HEK293 (cell line): ENCODE data around the gene RTN4IP1.

ENCODE experiments used
- EGR2 ChIP-seq: fragments of 450-650 bp; formaldehyde crosslinking; IDR thresholded peaks from 2 replicates; pipeline ENCODE4 v1.5.1; 2016; ENCODE audit warnings: low read depth, missing biosample characterization, missing genetic modification characterization
- GLI2 ChIP-seq: fragments of 450-650 bp; formaldehyde crosslinking; IDR thresholded peaks from 2 replicates; pipeline ENCODE4; 2017; ENCODE audit warnings: missing biosample characterization, missing genetic modification characterization, low read depth, borderline replicate concordance
- SP3 ChIP-seq: fragments of 450-650 bp; formaldehyde crosslinking; IDR thresholded peaks from 2 replicates; pipeline ENCODE4 v1.5.1; 2016; ENCODE audit warnings: missing biosample characterization, missing genetic modification characterization
- SP7 ChIP-seq: fragments of 450-650 bp; formaldehyde crosslinking; IDR thresholded peaks from 2 replicates; pipeline ENCODE4 v1.5.1; 2016; ENCODE audit warnings: missing biosample characterization, missing genetic modification characterization
- ZEB2 ChIP-seq: fragments of 450-650 bp; formaldehyde crosslinking; IDR thresholded peaks from 2 replicates; pipeline ENCODE4 v1.5.1; 2016; ENCODE audit warnings: missing biosample characterization, missing genetic modification characterization
- ZNF114 ChIP-seq: fragments of 450-650 bp; formaldehyde crosslinking; IDR thresholded peaks from 2 replicates; pipeline ENCODE4 v1.5.0; 2017; ENCODE audit warnings: missing biosample characterization, missing genetic modification characterization
- ZNF266 ChIP-seq: fragments of 450-650 bp; formaldehyde crosslinking; IDR thresholded peaks from 2 replicates; pipeline ENCODE4 v1.5.1; 2016; ENCODE audit warnings: missing biosample characterization, missing genetic modification characterization, low read depth
- ZNF302 ChIP-seq: fragments of 450-650 bp; formaldehyde crosslinking; IDR thresholded peaks from 2 replicates; pipeline ENCODE4 v1.5.1; 2016; ENCODE audit warnings: missing biosample characterization, missing genetic modification characterization, low read depth
- ZNF335 ChIP-seq: fragments of 450-650 bp; formaldehyde crosslinking; conservative IDR thresholded peaks from 2 replicates; pipeline ENCODE4 v1.5.1; 2016; ENCODE audit warnings: missing biosample characterization, missing genetic modification characterization
- ZNF501 ChIP-seq: fragments of 450-650 bp; formaldehyde crosslinking; IDR thresholded peaks from 2 replicates; pipeline ENCODE4 v1.5.1; 2016; ENCODE audit warnings: missing biosample characterization, missing genetic modification characterization
- ZNF596 ChIP-seq: fragments of 450-650 bp; IDR thresholded peaks from 2 replicates; pipeline ENCODE4 v1.5.0; 2018; ENCODE audit warnings: missing biosample characterization, mild to moderate bottlenecking, missing genetic modification characterization, moderate library complexity
- ZNF621 ChIP-seq: fragments of 450-650 bp; formaldehyde crosslinking; IDR thresholded peaks from 2 replicates; pipeline ENCODE4 v1.5.1; 2017; ENCODE audit warnings: missing biosample characterization, missing genetic modification characterization
- ZNF624 ChIP-seq: fragments of 450-650 bp; formaldehyde crosslinking; IDR thresholded peaks from 2 replicates; pipeline ENCODE4 v1.5.1; 2017; ENCODE audit warnings: missing biosample characterization, missing genetic modification characterization
- ZNF677 ChIP-seq: fragments of 450-650 bp; IDR thresholded peaks from 2 replicates; pipeline ENCODE4 v1.5.0; 2018; ENCODE audit warnings: missing biosample characterization, mild to moderate bottlenecking, missing genetic modification characterization, moderate library complexity
- ZNF707 ChIP-seq: fragments of 450-650 bp; formaldehyde crosslinking; IDR thresholded peaks from 2 replicates; pipeline ENCODE4 v1.5.1; 2016; ENCODE audit warnings: missing biosample characterization, missing genetic modification characterization
- ZNF776 ChIP-seq: fragments of 450-650 bp; formaldehyde crosslinking; IDR thresholded peaks from 2 replicates; pipeline ENCODE4 v1.5.0; 2017; ENCODE audit warnings: missing biosample characterization, missing genetic modification characterization, borderline replicate concordance
- ZSCAN30 ChIP-seq: fragments of 450-650 bp; IDR thresholded peaks from 2 replicates; pipeline ENCODE4 v1.5.1; 2018; ENCODE audit warnings: missing biosample characterization, mild to moderate bottlenecking, missing genetic modification characterization, moderate library complexity
- TF ChIP-seq, protein P1 (sequence below): fragments of 450-650 bp; formaldehyde crosslinking; IDR thresholded peaks from 2 replicates; pipeline ENCODE4 v1.5.1; 2016; ENCODE audit warnings: missing biosample characterization, missing genetic modification characterization
- TF ChIP-seq, protein P2 (sequence below): fragments of 450-650 bp; formaldehyde crosslinking; IDR thresholded peaks from 2 replicates; pipeline ENCODE4; 2016; ENCODE audit warnings: missing biosample characterization, missing genetic modification characterization
- TF ChIP-seq, protein P3 (sequence below): fragments of 450-650 bp; formaldehyde crosslinking; IDR thresholded peaks from 2 replicates; pipeline ENCODE4 v1.5.1; 2017; ENCODE audit warnings: missing biosample characterization, missing genetic modification characterization
- TF ChIP-seq, protein P4 (sequence below): fragments of 450-650 bp; formaldehyde crosslinking; IDR thresholded peaks from 2 replicates; pipeline ENCODE4 v1.5.1; 2017; ENCODE audit warnings: missing biosample characterization, mild to moderate bottlenecking, missing genetic modification characterization, moderate library complexity
- TF ChIP-seq, protein P5 (sequence below): fragments of 450-650 bp; formaldehyde crosslinking; conservative IDR thresholded peaks from 2 replicates; pipeline ENCODE4 v1.5.1; 2016; ENCODE audit warnings: low read depth, missing biosample characterization, missing genetic modification characterization
- TF ChIP-seq, protein P6 (sequence below): fragments of 450-650 bp; formaldehyde crosslinking; IDR thresholded peaks from 2 replicates; pipeline ENCODE4 v1.5.1; 2016; ENCODE audit warnings: missing biosample characterization, missing genetic modification characterization
- TF ChIP-seq, protein P7 (sequence below): fragments of 450-650 bp; formaldehyde crosslinking; IDR thresholded peaks from 2 replicates; pipeline ENCODE4 v1.5.1; 2016; ENCODE audit warnings: missing biosample characterization, missing genetic modification characterization

RTN4IP1 gene

DNA sequence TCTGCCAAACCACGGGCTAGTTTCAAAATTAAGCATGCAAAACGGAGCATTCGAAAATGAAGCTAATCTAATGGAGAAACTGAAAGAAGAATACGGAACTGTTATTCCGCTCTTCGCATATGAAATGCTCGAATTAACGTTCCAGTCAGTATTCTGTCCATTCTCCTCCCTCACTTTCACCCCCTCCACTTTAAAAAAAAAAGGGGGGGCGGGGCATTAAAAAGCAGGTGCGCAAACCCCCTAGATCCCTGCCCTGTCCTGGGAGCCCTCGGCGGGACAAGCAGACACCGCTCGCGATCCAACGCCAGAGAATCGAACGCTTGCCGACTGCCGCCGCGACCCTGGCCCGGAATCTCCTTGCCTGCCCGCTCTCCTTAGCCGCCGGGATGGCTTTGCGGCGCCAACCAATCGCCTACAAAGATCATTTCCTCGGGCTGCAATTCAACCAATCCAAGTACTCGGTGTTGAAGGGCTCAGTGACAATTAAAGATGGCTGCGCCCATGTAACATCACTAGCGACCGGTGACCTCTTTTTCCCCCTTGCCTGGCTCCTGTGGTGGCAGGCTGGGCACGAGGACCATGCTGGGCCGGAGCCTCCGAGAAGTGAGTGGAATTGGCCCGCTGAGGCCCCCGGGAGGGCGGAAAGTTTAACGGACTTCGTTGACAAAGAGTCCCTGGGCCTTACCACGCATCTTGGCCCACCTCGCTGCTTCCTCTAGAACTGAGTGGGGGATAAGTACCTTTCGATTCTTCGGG, at the start of gene RTN4IP1, which contains the start of gene QRSL1 (continued):
- TF ChIP-seq ZNF266 (tag by site-specific recombination), result no peak
- no peak for TF ChIP-seq GLI2
- no peak for TF ChIP-seq ZNF677 (tag by site-specific recombination)
- TF ChIP-seq, protein P1, sequence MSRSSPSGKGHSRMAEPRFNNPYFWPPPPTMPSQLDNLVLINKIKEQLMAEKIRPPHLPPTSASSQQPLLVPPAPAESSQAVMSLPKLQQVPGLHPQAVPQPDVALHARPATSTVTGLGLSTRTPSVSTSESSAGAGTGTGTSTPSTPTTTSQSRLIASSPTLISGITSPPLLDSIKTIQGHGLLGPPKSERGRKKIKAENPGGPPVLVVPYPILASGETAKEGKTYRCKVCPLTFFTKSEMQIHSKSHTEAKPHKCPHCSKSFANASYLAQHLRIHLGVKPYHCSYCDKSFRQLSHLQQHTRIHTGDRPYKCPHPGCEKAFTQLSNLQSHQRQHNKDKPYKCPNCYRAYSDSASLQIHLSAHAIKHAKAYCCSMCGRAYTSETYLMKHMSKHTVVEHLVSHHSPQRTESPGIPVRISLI (tag by site-specific recombination), result peak; percentile 78
- peak; percentile 88; the same call in 1 of the 2 replicates for TF ChIP-seq ZNF335 (tag by site-specific recombination)
- TF ChIP-seq ZNF596, result no peak
- TF ChIP-seq ZNF114 (tag by site-specific recombination), result no peak
- TF ChIP-seq SP3, result peak; percentile 58; the same call in 1 of the 2 replicates
- no peak for TF ChIP-seq SP7 (tag by site-specific recombination)
- TF ChIP-seq, protein P2, sequence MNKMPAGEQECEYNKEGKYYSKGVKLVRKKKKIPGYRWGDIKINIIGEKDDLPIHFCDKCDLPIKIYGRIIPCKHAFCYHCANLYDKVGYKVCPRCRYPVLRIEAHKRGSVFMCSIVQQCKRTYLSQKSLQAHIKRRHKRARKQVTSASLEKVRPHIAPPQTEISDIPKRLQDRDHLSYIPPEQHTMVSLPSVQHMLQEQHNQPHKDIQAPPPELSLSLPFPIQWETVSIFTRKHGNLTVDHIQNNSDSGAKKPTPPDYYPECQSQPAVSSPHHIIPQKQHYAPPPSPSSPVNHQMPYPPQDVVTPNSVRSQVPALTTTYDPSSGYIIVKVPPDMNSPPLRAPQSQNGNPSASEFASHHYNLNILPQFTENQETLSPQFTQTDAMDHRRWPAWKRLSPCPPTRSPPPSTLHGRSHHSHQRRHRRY (tag by site-specific recombination), result no peak
- TF ChIP-seq, protein P3, sequence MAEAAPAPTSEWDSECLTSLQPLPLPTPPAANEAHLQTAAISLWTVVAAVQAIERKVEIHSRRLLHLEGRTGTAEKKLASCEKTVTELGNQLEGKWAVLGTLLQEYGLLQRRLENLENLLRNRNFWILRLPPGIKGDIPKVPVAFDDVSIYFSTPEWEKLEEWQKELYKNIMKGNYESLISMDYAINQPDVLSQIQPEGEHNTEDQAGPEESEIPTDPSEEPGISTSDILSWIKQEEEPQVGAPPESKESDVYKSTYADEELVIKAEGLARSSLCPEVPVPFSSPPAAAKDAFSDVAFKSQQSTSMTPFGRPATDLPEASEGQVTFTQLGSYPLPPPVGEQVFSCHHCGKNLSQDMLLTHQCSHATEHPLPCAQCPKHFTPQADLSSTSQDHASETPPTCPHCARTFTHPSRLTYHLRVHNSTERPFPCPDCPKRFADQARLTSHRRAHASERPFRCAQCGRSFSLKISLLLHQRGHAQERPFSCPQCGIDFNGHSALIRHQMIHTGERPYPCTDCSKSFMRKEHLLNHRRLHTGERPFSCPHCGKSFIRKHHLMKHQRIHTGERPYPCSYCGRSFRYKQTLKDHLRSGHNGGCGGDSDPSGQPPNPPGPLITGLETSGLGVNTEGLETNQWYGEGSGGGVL (tag by site-specific recombination), result no peak
- TF ChIP-seq ZNF776 (tag by site-specific recombination), result no peak
- TF ChIP-seq, protein P4, sequence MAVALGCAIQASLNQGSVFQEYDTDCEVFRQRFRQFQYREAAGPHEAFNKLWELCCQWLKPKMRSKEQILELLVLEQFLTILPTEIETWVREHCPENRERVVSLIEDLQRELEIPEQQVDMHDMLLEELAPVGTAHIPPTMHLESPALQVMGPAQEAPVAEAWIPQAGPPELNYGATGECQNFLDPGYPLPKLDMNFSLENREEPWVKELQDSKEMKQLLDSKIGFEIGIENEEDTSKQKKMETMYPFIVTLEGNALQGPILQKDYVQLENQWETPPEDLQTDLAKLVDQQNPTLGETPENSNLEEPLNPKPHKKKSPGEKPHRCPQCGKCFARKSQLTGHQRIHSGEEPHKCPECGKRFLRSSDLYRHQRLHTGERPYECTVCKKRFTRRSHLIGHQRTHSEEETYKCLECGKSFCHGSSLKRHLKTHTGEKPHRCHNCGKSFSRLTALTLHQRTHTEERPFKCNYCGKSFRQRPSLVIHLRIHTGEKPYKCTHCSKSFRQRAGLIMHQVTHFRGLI (tag by site-specific recombination), result no peak
- TF ChIP-seq ZNF302 (tag by site-specific recombination), result no peak
- TF ChIP-seq ZEB2, result peak; percentile 65
- no peak for TF ChIP-seq EGR2
- no peak for TF ChIP-seq ZNF707
- TF ChIP-seq ZNF501, result peak; percentile 83; the same call in 1 of the 2 replicates
- TF ChIP-seq, protein P5, sequence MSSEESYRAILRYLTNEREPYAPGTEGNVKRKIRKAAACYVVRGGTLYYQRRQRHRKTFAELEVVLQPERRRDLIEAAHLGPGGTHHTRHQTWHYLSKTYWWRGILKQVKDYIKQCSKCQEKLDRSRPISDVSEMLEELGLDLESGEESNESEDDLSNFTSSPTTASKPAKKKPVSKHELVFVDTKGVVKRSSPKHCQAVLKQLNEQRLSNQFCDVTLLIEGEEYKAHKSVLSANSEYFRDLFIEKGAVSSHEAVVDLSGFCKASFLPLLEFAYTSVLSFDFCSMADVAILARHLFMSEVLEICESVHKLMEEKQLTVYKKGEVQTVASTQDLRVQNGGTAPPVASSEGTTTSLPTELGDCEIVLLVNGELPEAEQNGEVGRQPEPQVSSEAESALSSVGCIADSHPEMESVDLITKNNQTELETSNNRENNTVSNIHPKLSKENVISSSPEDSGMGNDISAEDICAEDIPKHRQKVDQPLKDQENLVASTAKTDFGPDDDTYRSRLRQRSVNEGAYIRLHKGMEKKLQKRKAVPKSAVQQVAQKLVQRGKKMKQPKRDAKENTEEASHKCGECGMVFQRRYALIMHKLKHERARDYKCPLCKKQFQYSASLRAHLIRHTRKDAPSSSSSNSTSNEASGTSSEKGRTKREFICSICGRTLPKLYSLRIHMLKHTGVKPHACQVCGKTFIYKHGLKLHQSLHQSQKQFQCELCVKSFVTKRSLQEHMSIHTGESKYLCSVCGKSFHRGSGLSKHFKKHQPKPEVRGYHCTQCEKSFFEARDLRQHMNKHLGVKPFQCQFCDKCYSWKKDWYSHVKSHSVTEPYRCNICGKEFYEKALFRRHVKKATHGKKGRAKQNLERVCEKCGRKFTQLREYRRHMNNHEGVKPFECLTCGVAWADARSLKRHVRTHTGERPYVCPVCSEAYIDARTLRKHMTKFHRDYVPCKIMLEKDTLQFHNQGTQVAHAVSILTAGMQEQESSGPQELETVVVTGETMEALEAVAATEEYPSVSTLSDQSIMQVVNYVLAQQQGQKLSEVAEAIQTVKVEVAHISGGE (tag by site-specific recombination), result 0 out of 2 replicates have a peak, but pooled peaks have one; percentile 9
- no peak for TF ChIP-seq ZSCAN30 (tag by site-specific recombination)
- TF ChIP-seq, protein P6, sequence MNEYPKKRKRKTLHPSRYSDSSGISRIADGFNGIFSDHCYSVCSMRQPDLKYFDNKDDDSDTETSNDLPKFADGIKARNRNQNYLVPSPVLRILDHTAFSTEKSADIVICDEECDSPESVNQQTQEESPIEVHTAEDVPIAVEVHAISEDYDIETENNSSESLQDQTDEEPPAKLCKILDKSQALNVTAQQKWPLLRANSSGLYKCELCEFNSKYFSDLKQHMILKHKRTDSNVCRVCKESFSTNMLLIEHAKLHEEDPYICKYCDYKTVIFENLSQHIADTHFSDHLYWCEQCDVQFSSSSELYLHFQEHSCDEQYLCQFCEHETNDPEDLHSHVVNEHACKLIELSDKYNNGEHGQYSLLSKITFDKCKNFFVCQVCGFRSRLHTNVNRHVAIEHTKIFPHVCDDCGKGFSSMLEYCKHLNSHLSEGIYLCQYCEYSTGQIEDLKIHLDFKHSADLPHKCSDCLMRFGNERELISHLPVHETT (tag by site-specific recombination), result peak; percentile 98
- no peak for TF ChIP-seq ZNF621
- no peak for TF ChIP-seq ZNF624 (tag by site-specific recombination)
- TF ChIP-seq, protein P7, sequence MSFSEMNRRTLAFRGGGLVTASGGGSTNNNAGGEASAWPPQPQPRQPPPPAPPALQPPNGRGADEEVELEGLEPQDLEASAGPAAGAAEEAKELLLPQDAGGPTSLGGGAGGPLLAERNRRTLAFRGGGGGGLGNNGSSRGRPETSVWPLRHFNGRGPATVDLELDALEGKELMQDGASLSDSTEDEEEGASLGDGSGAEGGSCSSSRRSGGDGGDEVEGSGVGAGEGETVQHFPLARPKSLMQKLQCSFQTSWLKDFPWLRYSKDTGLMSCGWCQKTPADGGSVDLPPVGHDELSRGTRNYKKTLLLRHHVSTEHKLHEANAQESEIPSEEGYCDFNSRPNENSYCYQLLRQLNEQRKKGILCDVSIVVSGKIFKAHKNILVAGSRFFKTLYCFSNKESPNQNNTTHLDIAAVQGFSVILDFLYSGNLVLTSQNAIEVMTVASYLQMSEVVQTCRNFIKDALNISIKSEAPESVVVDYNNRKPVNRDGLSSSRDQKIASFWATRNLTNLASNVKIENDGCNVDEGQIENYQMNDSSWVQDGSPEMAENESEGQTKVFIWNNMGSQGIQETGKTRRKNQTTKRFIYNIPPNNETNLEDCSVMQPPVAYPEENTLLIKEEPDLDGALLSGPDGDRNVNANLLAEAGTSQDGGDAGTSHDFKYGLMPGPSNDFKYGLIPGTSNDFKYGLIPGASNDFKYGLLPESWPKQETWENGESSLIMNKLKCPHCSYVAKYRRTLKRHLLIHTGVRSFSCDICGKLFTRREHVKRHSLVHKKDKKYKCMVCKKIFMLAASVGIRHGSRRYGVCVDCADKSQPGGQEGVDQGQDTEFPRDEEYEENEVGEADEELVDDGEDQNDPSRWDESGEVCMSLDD, result no peak
